Epithelial cell of proximal tubule (primary cell): ENCODE results near the gene COCH. TPM values are rescaled to one million over a fixed set of nuclear protein-coding genes. Genes with fewer than 3 reads are reported as not detected.

ENCODE experiments used
- DNase-seq: peaks from one replicate; pipeline ENCODE4 v3.0.0-alpha.2; 2011; ENCODE audit warnings: low read depth
- H3K4me3 ChIP-seq: 2 replicates; pipeline ENCODE4 v1.5.1; 2011; ENCODE audit warnings: low read depth, mild to moderate bottlenecking, low read length
- CTCF ChIP-seq: conservative IDR thresholded peaks from 2 replicates; pipeline ENCODE4 v1.5.1; 2012; ENCODE audit warnings: low read depth, mild to moderate bottlenecking, low read length
- total RNA-seq: library from RNA; depleted of rRNA; stranded (reverse); fragments of >200 nt; gene quantifications from 2 replicates; pipeline ENCODE4 v1.2.3, GENCODE V29; 2015

The COCH gene
- total RNA-seq, 1 donor from 2014 or later = 20.9 TPM

GRCh38 chr14:30873308-30874119 lies 845 bp upstream of the COCH start:
- TF ChIP-seq CTCF = no peak
- peak overlapping the region; percentile 55 for H3K4me3 ChIP-seq
- DNase-seq = no peak

- no peak for DNase-seq
- TF ChIP-seq CTCF = no peak
- peak overlapping the region; percentile 55 for H3K4me3 ChIP-seq
Observed at GRCh38 chr14:30874999-30875787, 834 bp downstream of the COCH start.

- H3K4me3 ChIP-seq = no peak overlapping the region
- no peak for DNase-seq
- TF ChIP-seq CTCF = no peak
Observed at GRCh38 chr14:30875788-30876053, 1.4 kb downstream of the COCH start.

- DNase-seq = no peak
- no peak for TF ChIP-seq CTCF
- H3K4me3 ChIP-seq = no peak overlapping the region
Observed at GRCh38 chr14:30876692-30877091, 2.3 kb downstream of the COCH start.

GRCh38 chr14:30882431-30882830 lies 8.1 kb downstream of the COCH start:
- TF ChIP-seq CTCF = no peak
- H3K4me3 ChIP-seq = no peak overlapping the region
- no peak for DNase-seq

- no peak for DNase-seq
- TF ChIP-seq CTCF = no peak
- no peak overlapping the region for H3K4me3 ChIP-seq
Observed at GRCh38 chr14:30883508-30884294, 9.3 kb downstream of the COCH start.
